Endothelial cell of umbilical vein (primary cell): ENCODE measurements around the gene CSHL1.
"Not testable (repeated sequence)": the region's sequence is repeated elsewhere in the genome, so short reads cannot be mapped to it uniquely, and the experiment has no call there.

Source experiments
- CTCF ChIP-seq, 2 donors: IDR thresholded peaks; 1 replicate in 1 of 2; 2 replicates in 1 of 2; pipeline ENCODE4 v1.5.1; 2011; ENCODE audit warnings: low read length in 2 of 2, mild to moderate bottlenecking in 2 of 2, moderate library complexity in 2 of 2, control low read depth in 1 of 2, inconsistent platforms in 1 of 2, low read depth in 1 of 2; ENCODE audit not compliant: insufficient read depth in 1 of 2; ENCODE audit errors: extremely low read depth in 1 of 2
- POLR2AphosphoS5 ChIP-seq: IDR thresholded peaks from 2 replicates; pipeline ENCODE4 v1.6.1; 2012; ENCODE audit warnings: low read depth, mild to moderate bottlenecking, control low read depth, low read length, moderate library complexity; ENCODE audit not compliant: insufficient read depth

GRCh38 chr17:63874061-63874626 lies 36.9 kb downstream of the CSHL1 start:
- TF ChIP-seq CTCF (IDR thresholded peaks at IDR 0.05; ENCODE audit: extremely low read depth in 1 of 2, insufficient read depth in 1 of 2, low read depth in 1 of 2, low read length in 2 of 2); POLR2AphosphoS5: not testable (repeated sequence)
